GM12878 (cell line): ENCODE measurements around the gene WWOX. TPM values are rescaled to one million over a fixed set of nuclear protein-coding genes. Genes with fewer than 3 reads are reported as not detected.

ENCODE experiments used
- ATAC-seq: fragments of 200-7000 bp; cut with Tn5 transposase; 3 replicates; pipeline ENCODE4 v1.9.1; 2020; ENCODE audit warnings: mild to moderate bottlenecking, moderate library complexity
- BruUV-seq: library from RNA; stranded (reverse); fragments of 400-500 nt; replicated peaks from 2 replicates; lab custom pipeline; 2021; lab: Mats Ljungman, UMichigan
- CTCF ChIA-PET: fragments of 300-600 bp; sonication (Branson Sonifier 250); formaldehyde crosslinking; extraction: SDS; loops from one replicate; lab custom pipeline; 2021; ENCODE audit warnings: inconsistent platforms; lab: Yijun Ruan, JAX
- POLR2A ChIA-PET: fragments of 350-600 bp; formaldehyde crosslinking; extraction: SDS; loops from one replicate; lab custom pipeline; 2021; ENCODE audit warnings: inconsistent platforms; lab: Charles Lee
- RAD21 ChIA-PET: fragments of 300-600 bp; sonication (Branson Sonifier 250); formaldehyde crosslinking; loops from one replicate; lab custom pipeline; 2023; ENCODE audit warnings: antibody characterized with exemption; ENCODE audit not compliant: unreplicated experiment; lab: Charles Lee
- SMC1A ChIA-PET: fragments of 300-600 bp; sonication (Branson Sonifier 250); formaldehyde crosslinking; loops from one replicate; lab custom pipeline; 2023; ENCODE audit not compliant: unreplicated experiment, uncharacterized antibody; lab: Charles Lee
- DNase-seq: peaks from one replicate; pipeline ENCODE4 v3.0.0-alpha.2; 2011; ENCODE audit warnings: low read depth, low spot score
- FAIRE-seq: peaks from 3 replicates; lab custom pipeline; 2011; peaks lifted over from hg19 to GRCh38; lab: Jason Lieb, UNC
- H2AFZ ChIP-seq: 2 replicates; pipeline ENCODE4 v1.6.0; 2011; ENCODE audit warnings: low read depth, low read length, control low read depth; ENCODE audit not compliant: control insufficient read depth
- H3K27ac ChIP-seq: 2 replicates; pipeline ENCODE4 v1.5.1; 2011; ENCODE audit warnings: control low read depth; ENCODE audit not compliant: control insufficient read depth, insufficient read depth
- H3K27me3 ChIP-seq, 2 experiments: replicated peaks in 1 of 2; 2 replicates each; pipeline versions ENCODE4 v1.6.0 to v1.6.1; 2011; ENCODE audit warnings: low read length in 1 of 2; ENCODE audit not compliant: control insufficient read depth in 2 of 2, insufficient read depth in 2 of 2
- H3K36me3 ChIP-seq, 2 experiments: 2 replicates each; pipeline ENCODE4 v1.5.1; 2011; ENCODE audit warnings: low read length in 1 of 2; ENCODE audit not compliant: control insufficient read depth in 2 of 2, insufficient read depth in 2 of 2
- H3K4me1 ChIP-seq: 2 replicates; pipeline ENCODE4 v1.6.1; 2011; ENCODE audit warnings: mild to moderate bottlenecking, low read length, moderate library complexity, mixed read lengths; ENCODE audit not compliant: control insufficient read depth, insufficient read depth
- H3K4me2 ChIP-seq: 2 replicates; pipeline ENCODE4 v1.6.0; 2011; ENCODE audit warnings: control low read depth; ENCODE audit not compliant: control insufficient read depth, insufficient read depth
- H3K4me3 ChIP-seq: fragments of 200-600 bp; sonication (generic); 2 replicates; pipeline ENCODE4 v1.5.1; 2016
- H3K79me2 ChIP-seq: 2 replicates; pipeline ENCODE4 v1.6.0; 2011; ENCODE audit warnings: low read length; ENCODE audit not compliant: control insufficient read depth, insufficient read depth
- H3K9ac ChIP-seq: 2 replicates; pipeline ENCODE4 v1.8.0; 2011; ENCODE audit warnings: low read length, control low read depth, mixed read lengths; ENCODE audit not compliant: control insufficient read depth, insufficient read depth
- H3K9me3 ChIP-seq: replicated peaks from 3 replicates; pipeline ENCODE4 v1.5.1; 2011; ENCODE audit warnings: mild to moderate bottlenecking, low read length; ENCODE audit not compliant: control insufficient read depth, insufficient read depth
- H4K20me1 ChIP-seq: 2 replicates; pipeline ENCODE4 v1.6.0; 2011; ENCODE audit not compliant: control insufficient read depth, insufficient read depth
- BRCA1 ChIP-seq: IDR thresholded peaks from 2 replicates; pipeline ENCODE4 v1.6.1; 2011; ENCODE audit warnings: low read depth, low read length, improper control_type of control experiment
- CBX3 ChIP-seq: fragments of 200-600 bp; sonication (generic); IDR thresholded peaks from 2 replicates; pipeline ENCODE4 v1.6.1; 2016; ENCODE audit warnings: low read depth, borderline replicate concordance
- FOXM1 ChIP-seq: IDR thresholded peaks from 2 replicates; pipeline ENCODE4 v1.6.1; 2012; ENCODE audit warnings: low read depth, mild to moderate bottlenecking, inconsistent platforms, low read length, moderate library complexity
- MTA2 ChIP-seq: fragments of 450-650 bp; IDR thresholded peaks from 2 replicates; pipeline ENCODE4 v1.6.1; 2016; ENCODE audit warnings: low read depth, mild to moderate bottlenecking, moderate library complexity
- MTA3 ChIP-seq: IDR thresholded peaks from 2 replicates; pipeline ENCODE4 v1.6.1; 2012; ENCODE audit warnings: low read length, inconsistent platforms, borderline replicate concordance
- POU2F2 ChIP-seq: IDR thresholded peaks from 3 replicates; pipeline ENCODE4 v1.6.1; 2011; ENCODE audit warnings: low read depth, mild to moderate bottlenecking, low read length, borderline replicate concordance
- PRDM15 ChIP-seq: fragments of 450-650 bp; formaldehyde crosslinking; IDR thresholded peaks from 2 replicates; pipeline ENCODE4 v1.4.0; 2020; ENCODE audit warnings: mild to moderate bottlenecking, moderate library complexity
- RBBP5 ChIP-seq: fragments of 200-600 bp; sonication (generic); conservative IDR thresholded peaks from 2 replicates; pipeline ENCODE4 v1.6.1; 2016
- SMAD1 ChIP-seq: fragments of 450-650 bp; IDR thresholded peaks from 2 replicates; pipeline ENCODE4 v1.6.1; 2018; ENCODE audit warnings: mild to moderate bottlenecking, low read depth; ENCODE audit not compliant: partially characterized antibody
- SMAD5 ChIP-seq: IDR thresholded peaks from 2 replicates; pipeline ENCODE4 v1.6.1; 2016; ENCODE audit warnings: antibody characterized with exemption, low read depth
- SMARCA5 ChIP-seq: fragments of 450-650 bp; IDR thresholded peaks from 2 replicates; pipeline ENCODE4 v1.6.1; 2017; ENCODE audit warnings: mild to moderate bottlenecking
- in situ Hi-C: fragments of 300-500 bp; cut with MboI; formaldehyde crosslinking; loops from 9 replicates; pipeline ENCODE4 v1.14.3; 2018; ENCODE audit warnings: mixed read lengths
- intact Hi-C: fragments of 100-400 bp; cut with micrococcal nuclease; formaldehyde crosslinking; loops from one replicate; pipeline ENCODE4 v1.14.2; 2022; ENCODE audit not compliant: unreplicated experiment
- polyA plus RNA-seq, 11 experiments: library from polyadenylated mRNA; depleted of rRNA in 4 of 11; unstranded in 6 of 11; stranded (reverse) in 5 of 11; fragments of >200 nt; fragmentation: Nextera tagmentation in 4 of 11; fragmentation: Illumina TruSeq in 1 of 11; extraction: Ambion mirVana in 4 of 11; extraction: Trizol in 1 of 11; gene quantifications; 1 replicate in 1 of 11; 2 replicates in 10 of 11; pipeline versions ENCODE4 v1.2.1 to v1.2.3, GENCODE V29; 2011 to 2016; ENCODE audit warnings: inconsistent platforms in 2 of 11, missing spikeins in 2 of 11, low read depth in 1 of 11
- total RNA-seq, 4 experiments: library from RNA; depleted of rRNA in 3 of 4; stranded (reverse); fragments of >200 nt in 3 of 4; fragmentation: Illumina TruSeq in 1 of 4; extraction: Trizol in 1 of 4; gene quantifications; 2 replicates each; pipeline versions ENCODE4 v1.2.1 to v1.2.3, GENCODE V29; 2013 to 2021

Gene WWOX
- total and polyA plus RNA-seq, 10 of the 15 experiments (the other 5 are each of a cell fraction or from before 2014, with no cell fraction given): 2.8 to 24.4 (median 17.8) TPM

DNA sequence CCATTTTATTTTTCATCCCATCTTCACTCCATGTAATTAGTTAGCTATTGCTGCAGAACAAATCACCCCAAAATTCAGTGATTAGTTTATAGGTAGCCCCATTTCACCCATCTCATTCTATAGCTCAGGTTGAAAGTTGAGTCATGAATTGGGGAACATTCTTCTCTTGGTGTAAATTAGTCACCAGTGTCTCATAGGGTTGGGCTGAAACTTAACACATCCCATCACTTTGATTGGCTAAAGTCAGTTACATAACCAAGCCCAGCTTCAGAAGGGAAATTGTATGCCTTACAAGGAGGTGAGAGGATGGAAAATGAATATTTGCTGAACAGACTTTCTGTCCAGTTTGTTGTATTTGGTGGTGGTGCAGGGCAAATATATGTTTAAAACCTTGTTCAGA lies 477.5 kb downstream of the WWOX start:
- no peak overlapping the region for H2AFZ ChIP-seq
- no peaks in the 10 kb centered on the region for H4K20me1 ChIP-seq
- no peaks in the 10 kb centered on the region for H3K9me3 ChIP-seq
- no peak overlapping the region for H3K27ac ChIP-seq
- TF ChIP-seq FOXM1 (no peak), PRDM15 (CRISPR knock-in tag) (no peak), RBBP5 (no peak), MTA3 (no peak), SMAD1 (no peak), CBX3 (no peak), SMARCA5 (no peak), BRCA1 (no peak), POU2F2 (no peak), MTA2 (no peak), SMAD5 (no peak)
- ChIA-PET POLR2A (no interaction called here), SMC1A (no interaction called here), RAD21 (no interaction called here), CTCF (no interaction called here)
- H3K4me2 ChIP-seq: no peak overlapping the region
- in situ Hi-C loops: no loop called here
- no peak overlapping the region for H3K4me3 ChIP-seq
- H3K4me1 ChIP-seq: no peaks in the 10 kb centered on the region
- no peaks in the 10 kb centered on the region for H3K36me3 ChIP-seq
- H3K79me2 ChIP-seq: no peaks in the 10 kb centered on the region
- H3K9ac ChIP-seq: no peak overlapping the region
- peak; percentile 53; the same call in 2 of the 3 replicates for ATAC-seq
- DNase-seq: no peak
- intact Hi-C loops: no loop called here
- H3K27me3 ChIP-seq: no peaks in the 10 kb centered on the region
- no peak for FAIRE-seq
- no TSS peak for BruUV-seq
